SW480 (cell line): ENCODE measurements around the gene IFITM5.
"Not testable (repeated sequence)": the region's sequence is repeated elsewhere in the genome, so short reads cannot be mapped to it uniquely, and the experiment has no call there.

ENCODE experiments used
- DNase-seq: peaks from one replicate; pipeline ENCODE4 v3.0.0-alpha.2; 2016; ENCODE audit warnings: low spot score

IFITM5 gene

GRCh38 chr11:312092-312816 lies 12.9 kb upstream of the IFITM5 start:
- no peak for DNase-seq

DNA sequence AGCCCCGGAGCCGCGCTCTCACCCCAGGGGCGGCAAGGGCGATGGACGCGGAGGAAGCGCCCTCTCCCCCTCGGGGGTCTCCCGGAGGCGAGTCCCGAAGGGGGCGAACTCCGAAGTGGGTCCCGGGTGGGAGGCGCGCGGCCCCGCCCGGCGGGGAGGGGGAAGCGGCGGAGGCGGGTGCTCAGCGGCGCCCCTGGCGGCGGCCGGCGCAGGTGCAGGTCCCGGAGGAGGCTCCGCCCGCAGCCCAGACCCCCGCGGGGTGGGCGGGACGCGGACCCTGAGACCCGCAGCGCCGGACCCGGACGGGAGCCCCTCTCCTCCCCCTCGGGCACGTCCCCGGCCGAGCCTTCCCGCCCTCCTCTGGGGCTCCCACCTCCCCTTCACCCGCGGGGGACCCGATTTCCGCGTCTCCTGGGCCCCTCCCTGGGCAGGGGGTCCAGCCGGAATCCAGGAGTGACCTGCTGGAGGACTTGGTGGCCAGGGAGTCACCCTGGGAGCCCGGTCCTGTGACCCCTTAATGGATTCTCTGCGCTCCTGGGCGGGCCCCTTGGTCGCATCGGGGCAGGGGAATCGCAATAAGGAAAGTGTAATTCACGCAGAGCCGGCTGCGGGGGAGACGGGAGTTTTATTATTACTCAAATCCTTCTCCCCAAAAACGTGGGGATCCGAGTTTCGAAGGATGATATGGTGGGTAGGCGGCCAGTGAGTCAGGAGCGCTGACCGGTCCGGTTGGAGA lies 11.9 kb upstream of the IFITM5 start:
- not testable (repeated sequence) for DNase-seq

DNA sequence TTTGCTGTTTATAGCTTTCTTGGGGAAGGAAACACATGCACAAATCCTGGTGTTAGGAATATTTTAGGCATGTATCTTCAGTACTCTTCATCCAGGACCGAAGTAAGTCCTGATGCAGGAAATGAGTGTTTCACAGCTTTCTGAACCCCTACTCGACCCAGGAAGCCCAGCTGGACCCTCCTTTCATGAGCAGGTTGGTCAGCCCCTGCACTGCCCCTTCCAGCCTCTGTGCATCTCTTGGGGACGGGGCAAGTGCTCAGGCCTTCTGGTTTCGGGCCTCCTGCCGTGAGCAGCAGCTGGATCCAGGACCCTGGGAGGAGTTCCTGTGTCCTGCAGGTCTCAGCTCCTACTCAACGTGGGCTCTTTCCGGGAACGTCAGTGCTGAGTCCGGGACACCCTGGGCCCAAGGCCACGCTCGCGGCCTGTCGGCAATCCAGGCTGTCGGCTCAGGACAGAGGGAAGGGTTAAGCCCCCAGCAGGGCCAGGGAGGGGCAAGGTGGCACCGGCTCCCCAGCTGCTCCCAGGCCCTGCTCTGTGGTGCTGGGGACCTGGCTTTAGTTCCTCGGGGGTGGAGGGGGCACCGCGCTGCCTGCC lies 10.8 kb upstream of the IFITM5 start:
- not testable (repeated sequence) for DNase-seq

GRCh38 chr11:308740-309665 lies 9.7 kb upstream of the IFITM5 start:
- peak; percentile 92 for DNase-seq

- DNase-seq: peak; percentile 74
Observed at GRCh38 chr11:307766-308708, 8.7 kb upstream of the IFITM5 start, which contains the start of gene IFITM2. IFITM2 (plus strand) TSS chr11:307816; CDS start chr11:308193, 377 bp downstream.

- DNase-seq: no peak
Observed at GRCh38 chr11:306645-307371, 7.5 kb upstream of the IFITM5 start.

- no peak for DNase-seq
Observed at GRCh38 chr11:305844-306211, 6.5 kb upstream of the IFITM5 start.

GRCh38 chr11:304915-305843 lies 5.9 kb upstream of the IFITM5 start:
- peak; percentile 34 for DNase-seq

DNA sequence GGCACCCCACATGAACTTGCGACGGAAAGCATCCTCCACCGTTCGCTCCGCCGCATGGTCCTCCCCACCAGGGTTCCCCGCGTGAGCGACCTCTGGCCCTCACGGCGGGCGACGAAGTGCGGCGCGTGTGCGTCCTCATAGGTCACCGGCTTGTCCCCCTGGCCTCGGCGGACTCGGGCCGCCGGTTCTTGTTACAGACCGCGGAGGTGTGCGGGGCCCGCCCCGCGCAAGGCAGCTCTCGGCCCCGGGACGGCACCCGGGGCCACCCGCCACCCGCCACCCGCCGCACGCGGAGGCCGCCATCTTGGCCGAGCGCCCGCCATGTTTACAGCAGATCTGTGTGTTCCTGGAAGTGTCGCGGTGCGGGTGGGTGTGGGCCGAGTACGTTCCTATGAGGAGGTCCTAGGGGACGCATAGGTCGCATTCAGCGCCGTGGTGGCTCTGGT lies 4.8 kb upstream of the IFITM5 start:
- no peak for DNase-seq

DNA sequence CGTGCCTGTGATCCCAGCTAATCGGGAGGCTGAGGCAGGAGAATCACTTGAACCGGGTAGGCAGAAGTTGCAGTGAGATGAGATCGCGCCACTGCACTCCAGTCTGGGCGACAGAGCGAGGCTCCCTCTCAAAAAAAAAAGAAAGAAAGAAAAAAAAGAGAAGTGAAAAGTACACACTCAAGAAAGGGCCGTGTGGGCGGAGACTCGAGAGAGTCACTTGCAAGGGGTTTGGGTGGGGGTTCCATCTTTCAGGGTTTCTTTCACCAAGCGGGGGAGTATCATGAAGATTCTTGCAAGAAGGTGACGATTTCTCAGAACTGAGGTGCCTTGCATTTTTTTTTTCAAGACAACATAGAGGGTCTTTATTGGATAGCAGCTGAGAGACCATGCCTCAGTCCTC lies 4.0 kb upstream of the IFITM5 start:
- DNase-seq: no peak

GRCh38 chr11:299951-300735 lies 817 bp upstream of the IFITM5 start:
- DNase-seq: no peak

DNA sequence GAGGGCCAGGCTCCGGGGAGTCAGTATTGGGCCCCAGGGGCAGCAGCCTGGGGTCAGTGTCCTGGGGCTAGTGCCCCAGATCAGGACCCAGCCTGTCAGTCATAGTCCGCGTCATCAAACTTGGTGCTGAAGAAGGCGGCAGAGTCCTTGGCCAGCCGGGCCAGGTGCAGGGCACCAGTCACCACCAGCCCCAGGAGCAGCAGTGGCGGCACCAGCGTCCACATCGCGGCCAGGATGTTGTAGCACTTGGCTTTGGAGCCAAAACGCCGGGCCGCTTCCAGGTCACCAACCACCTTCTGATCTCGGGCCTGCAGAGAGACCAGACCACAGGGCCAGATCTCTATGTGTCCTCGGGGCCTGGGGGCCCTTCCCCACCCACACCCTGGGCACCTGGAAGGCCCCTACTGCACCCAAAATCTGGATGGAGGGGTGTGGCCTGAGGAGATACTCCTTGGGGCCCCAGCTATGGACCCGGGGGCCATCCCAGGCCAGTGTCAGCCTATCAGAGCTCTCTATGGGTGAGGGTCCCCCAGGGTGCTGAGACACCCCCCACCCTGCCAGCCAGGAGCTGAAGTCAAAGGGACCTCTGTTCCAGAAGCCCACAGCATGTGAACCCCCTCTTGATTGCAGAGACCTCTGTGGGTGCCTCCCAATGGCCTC lies 790 bp downstream of the IFITM5 start:
- DNase-seq: peak; percentile 40

GRCh38 chr11:297586-298405 lies 1.5 kb downstream of the IFITM5 start:
- peak; percentile 92 for DNase-seq

DNA sequence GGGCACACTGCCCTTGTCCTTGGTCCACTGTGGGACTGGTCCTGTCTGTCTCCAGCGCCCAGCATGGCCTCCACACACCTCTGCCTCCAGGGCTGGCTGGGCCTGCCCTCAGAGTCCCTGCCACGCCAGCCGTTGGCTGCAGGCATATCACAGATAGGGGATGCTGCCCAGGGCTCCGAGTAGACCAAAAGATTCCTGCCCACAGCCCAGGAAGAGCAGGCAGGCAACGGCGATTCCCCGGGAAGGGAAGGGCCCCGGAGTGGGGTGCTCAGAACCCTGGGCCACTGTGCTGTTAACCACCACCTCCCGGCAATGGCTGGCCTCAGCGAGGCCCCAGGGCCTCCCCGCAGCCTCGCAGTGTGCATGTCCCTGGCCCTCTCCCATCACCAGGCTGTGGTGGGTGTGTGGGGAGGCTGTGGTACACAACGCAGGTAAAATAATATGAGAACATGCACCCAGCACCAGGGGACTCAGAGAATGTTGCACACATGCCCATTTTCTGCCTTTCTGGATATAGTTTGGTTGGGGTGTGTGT lies 2.2 kb downstream of the IFITM5 start:
- DNase-seq: no peak

DNA sequence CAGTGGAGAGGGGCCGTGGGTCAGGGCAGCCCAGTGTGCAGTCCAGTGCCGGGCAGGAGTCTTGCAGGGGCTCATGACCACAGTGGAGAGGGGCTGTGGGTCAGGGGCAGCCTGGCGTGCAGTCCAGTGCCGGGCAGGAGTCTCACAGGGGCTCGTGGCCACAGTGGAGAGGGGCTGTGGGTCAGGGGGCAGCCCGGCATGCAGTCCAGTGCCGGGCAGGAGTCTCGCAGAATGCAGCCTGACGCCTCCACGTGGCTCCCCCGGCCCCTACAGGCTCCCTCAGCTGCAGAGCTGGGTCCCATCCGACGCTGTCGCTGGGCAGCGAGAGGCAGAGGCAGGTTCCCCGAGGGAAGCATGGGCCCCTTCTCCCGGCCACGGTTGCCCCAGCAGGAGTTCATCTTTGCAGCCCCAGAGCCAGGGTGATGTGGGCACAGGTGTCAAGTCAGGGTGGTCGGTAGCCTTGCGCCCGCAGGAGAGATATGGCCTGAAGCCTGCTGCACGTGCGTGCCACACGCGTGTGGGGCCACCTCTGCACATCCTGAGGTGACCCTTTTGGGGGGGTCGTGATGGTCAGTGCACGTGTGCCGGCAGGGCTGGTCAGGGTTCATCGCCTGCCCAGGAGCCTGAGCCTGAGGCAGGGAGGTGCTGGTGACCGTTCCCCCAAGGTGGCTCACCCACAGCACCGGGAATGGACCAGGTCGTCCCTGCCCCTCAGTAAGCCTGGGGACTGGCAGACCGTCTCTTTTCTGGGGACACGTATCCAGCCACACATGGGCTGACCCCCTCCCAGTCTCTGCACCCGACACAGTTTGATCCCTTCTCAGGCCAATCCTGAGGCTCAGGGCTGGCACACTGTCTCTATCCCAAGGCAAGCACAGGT lies 2.9 kb downstream of the IFITM5 start:
- no peak for DNase-seq
